ENCODE measurements around the gene GHRHR. TPM values are rescaled to one million over a fixed set of nuclear protein-coding genes. Genes with fewer than 3 reads are reported as not detected.

GHRHR gene
- total RNA-seq, 1 donor from 2014 or later: not detected

GRCh38 chr7:30988351-30989005 lies 24.7 kb downstream of the GHRHR start:
- no peak for DNase-seq (ENCODE audit: low spot score, unreplicated experiment)
- no peaks in the 10 kb centered on the region for H3K36me3 Mint-ChIP-seq (ENCODE audit: insufficient read depth)
- H3K27ac Mint-ChIP-seq: no peak overlapping the region
- no peak overlapping the region for H3K4me3 Mint-ChIP-seq (ENCODE audit: low read depth)
- peaks cover 10% of the 10 kb centered on the region for H3K4me1 Mint-ChIP-seq (ENCODE audit: low read depth)
- peaks cover 56% of the 10 kb centered on the region for H3K27me3 Mint-ChIP-seq
- no peak for TF ChIP-seq CTCF (IDR thresholded peaks at IDR 0.05; ENCODE audit: unreplicated experiment)
- no peaks in the 10 kb centered on the region for H3K9me3 Mint-ChIP-seq (ENCODE audit: low read depth)

GRCh38 chr7:30989008-30989823 lies 25.5 kb downstream of the GHRHR start:
- no peak for TF ChIP-seq CTCF (IDR thresholded peaks at IDR 0.05; ENCODE audit: unreplicated experiment)
- H3K27ac Mint-ChIP-seq: no peak overlapping the region
- no peak for DNase-seq (ENCODE audit: low spot score, unreplicated experiment)

GRCh38 chr7:30989824-30990672 lies 26.3 kb downstream of the GHRHR start:
- TF ChIP-seq CTCF (IDR thresholded peaks at IDR 0.05; ENCODE audit: unreplicated experiment): no peak
- no peak for DNase-seq (ENCODE audit: low spot score, unreplicated experiment)
- Mint-ChIP-seq H3K27me3 (peaks cover 40% of the 10 kb centered on the region), H3K36me3 (ENCODE audit: insufficient read depth) (no peaks in the 10 kb centered on the region), H3K9me3 (ENCODE audit: low read depth) (no peaks in the 10 kb centered on the region), H3K4me1 (ENCODE audit: low read depth) (peaks cover 10% of the 10 kb centered on the region), H3K4me3 (ENCODE audit: low read depth) (no peak overlapping the region), H3K27ac (no peak overlapping the region)

More at GRCh38 chr7:30989008-30989823, 25.5 kb downstream of the GHRHR start:
- peaks cover 48% of the 10 kb centered on the region for H3K27me3 Mint-ChIP-seq
- peaks cover 10% of the 10 kb centered on the region for H3K4me1 Mint-ChIP-seq (ENCODE audit: low read depth)
- no peaks in the 10 kb centered on the region for H3K9me3 Mint-ChIP-seq (ENCODE audit: low read depth)
- H3K4me3 Mint-ChIP-seq (ENCODE audit: low read depth): no peak overlapping the region
- H3K36me3 Mint-ChIP-seq (ENCODE audit: insufficient read depth): no peaks in the 10 kb centered on the region

GRCh38 chr7:30990673-30991170 lies 27.0 kb downstream of the GHRHR start:
- no peak for DNase-seq (ENCODE audit: low spot score, unreplicated experiment)
- TF ChIP-seq CTCF (IDR thresholded peaks at IDR 0.05; ENCODE audit: unreplicated experiment): no peak
- Mint-ChIP-seq H3K36me3 (ENCODE audit: insufficient read depth) (no peaks in the 10 kb centered on the region), H3K27ac (no peak overlapping the region), H3K4me3 (ENCODE audit: low read depth) (no peak overlapping the region), H3K4me1 (ENCODE audit: low read depth) (peaks cover 10% of the 10 kb centered on the region), H3K9me3 (ENCODE audit: low read depth) (no peaks in the 10 kb centered on the region), H3K27me3 (peaks cover 33% of the 10 kb centered on the region)

- Mint-ChIP-seq H3K4me3 (ENCODE audit: low read depth) (no peak overlapping the region), H3K27me3 (peaks cover 20% of the 10 kb centered on the region), H3K4me1 (ENCODE audit: low read depth) (peaks cover 10% of the 10 kb centered on the region), H3K36me3 (ENCODE audit: insufficient read depth) (no peaks in the 10 kb centered on the region), H3K27ac (no peak overlapping the region), H3K9me3 (ENCODE audit: low read depth) (peaks cover 3% of the 10 kb centered on the region)
- TF ChIP-seq CTCF (IDR thresholded peaks at IDR 0.05; ENCODE audit: unreplicated experiment): no peak
- no peak for DNase-seq (ENCODE audit: low spot score, unreplicated experiment)
Measured at GRCh38 chr7:30992414-30992813, 28.7 kb downstream of the GHRHR start.

Data from progenitor cell of endocrine pancreas (in vitro differentiated cells).